Ectodermal cell (in vitro differentiated cells): ENCODE results near the gene CDC25C.

Experiments
- H3K27ac ChIP-seq: 2 replicates; pipeline ENCODE4 v1.7.0; 2013; ENCODE audit warnings: mild to moderate bottlenecking, low read depth, low read length; ENCODE audit not compliant: insufficient read depth, poor library complexity, severe bottlenecking
- H3K27me3 ChIP-seq: 2 replicates; pipeline ENCODE4 v1.7.0; 2013; ENCODE audit warnings: mild to moderate bottlenecking, low read length; ENCODE audit not compliant: insufficient read depth, control insufficient read depth, poor library complexity, severe bottlenecking
- H3K36me3 ChIP-seq: one replicate; pipeline ENCODE4 v1.7.0; 2013; ENCODE audit warnings: low read length; ENCODE audit not compliant: control insufficient read depth, insufficient read depth
- H3K4me1 ChIP-seq: one replicate; pipeline ENCODE4 v1.7.0; 2013; ENCODE audit warnings: low read length; ENCODE audit not compliant: control insufficient read depth, insufficient read depth
- H3K4me3 ChIP-seq: 2 replicates; pipeline ENCODE4 v1.7.0; 2013; ENCODE audit warnings: low read depth, low read length, control low read depth; ENCODE audit not compliant: insufficient read depth
- H3K9me3 ChIP-seq: 2 replicates; pipeline ENCODE4 v1.7.0; 2013; ENCODE audit warnings: mild to moderate bottlenecking, low read length, moderate library complexity; ENCODE audit not compliant: control insufficient read depth
- WGBS, 2 experiments: methylation state at CpG; one replicate each; pipeline ENCODE4 v1.1.7; 2013; ENCODE audit warnings: missing lambda C conversion rate in 2 of 2; 5-methylcytosine and 5-hydroxymethylcytosine counted together

Gene CDC25C

DNA sequence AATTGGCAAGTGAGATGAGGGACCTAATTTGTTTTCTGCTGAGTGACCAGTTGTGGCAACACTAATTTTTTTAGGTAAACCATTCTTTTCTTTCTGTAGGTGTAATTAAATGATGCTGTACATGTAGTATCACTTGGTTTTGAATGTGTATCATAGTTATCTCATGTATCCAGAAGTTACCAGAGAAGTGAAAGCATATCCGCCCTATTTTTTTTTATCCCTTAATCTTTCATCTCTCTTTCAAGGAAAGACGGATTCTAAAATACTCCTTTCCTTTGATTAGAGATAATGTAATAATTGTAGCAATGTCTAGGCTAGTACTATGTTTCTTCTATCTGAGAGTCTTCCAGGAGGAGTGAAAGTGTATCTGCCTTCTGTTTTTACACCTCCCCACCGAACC is 28.0 kb upstream of the CDC25C start:
- peaks cover 7% of the 10 kb centered on the region for H3K4me1 ChIP-seq
- no peaks in the 10 kb centered on the region for H3K36me3 ChIP-seq
- WGBS, 2 experiments, result 100% methylated on average over 2 of the region's 3 CpGs; no CpG with 5 or more reads in 1 of the 2 experiments
- H3K9me3 ChIP-seq, result no peaks in the 10 kb centered on the region
- no peak overlapping the region for H3K4me3 ChIP-seq
- no peaks in the 10 kb centered on the region for H3K27me3 ChIP-seq
- H3K27ac ChIP-seq, result no peak overlapping the region

DNA sequence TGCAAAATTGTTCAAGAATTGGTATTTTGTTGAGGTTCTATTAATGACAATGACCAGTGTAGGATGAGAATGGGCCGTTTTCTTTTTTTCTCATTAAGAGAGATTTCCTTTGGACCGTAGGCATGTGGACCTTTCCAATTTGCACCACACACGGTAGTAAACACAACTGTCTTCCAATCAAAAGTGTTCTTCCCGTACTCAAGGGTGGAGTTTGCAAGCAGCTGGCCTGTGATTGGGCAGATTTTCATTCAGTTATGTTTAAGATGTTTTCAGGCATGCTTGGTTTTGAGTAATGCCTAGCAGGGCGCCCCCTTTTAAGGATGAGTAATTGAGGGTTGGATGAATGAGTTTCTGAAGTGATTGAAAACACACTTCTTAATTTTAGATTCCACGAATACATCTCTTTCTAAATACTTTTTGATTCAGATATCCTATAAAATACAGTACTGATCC is 23.3 kb upstream of the CDC25C start:
- Histone ChIP-seq H3K4me3 (peak overlapping the region; percentile 91), H3K27ac (no peak overlapping the region), H3K4me1 (no peaks in the 10 kb centered on the region), H3K27me3 (no peaks in the 10 kb centered on the region), H3K36me3 (peaks cover 5% of the 10 kb centered on the region), H3K9me3 (peaks cover 3% of the 10 kb centered on the region)
- WGBS, 2 experiments, result 23 to 33% methylated on average over 5 to 6 of the region's 6 CpGs

DNA sequence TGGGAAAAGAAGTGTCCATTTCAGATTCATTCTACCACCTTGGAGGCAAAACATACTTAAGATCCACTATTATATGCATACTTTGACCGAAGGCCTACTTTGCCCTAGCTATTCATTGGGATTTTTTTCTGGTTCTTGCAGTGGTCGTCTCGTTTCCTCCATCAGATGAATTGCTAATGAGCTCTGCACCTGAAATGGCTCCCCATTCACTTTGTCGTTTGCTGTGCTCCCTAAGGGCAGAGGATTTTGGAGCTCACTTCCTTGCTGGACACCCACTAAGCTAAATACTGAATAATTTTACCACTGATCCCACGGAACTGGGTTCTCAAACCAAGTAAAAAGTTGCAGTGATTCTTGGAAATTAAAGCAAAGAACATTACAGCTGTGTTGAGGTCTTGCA is 22.8 kb upstream of the CDC25C start:
- H3K36me3 ChIP-seq, result peaks cover 5% of the 10 kb centered on the region
- H3K4me1 ChIP-seq, result no peaks in the 10 kb centered on the region
- H3K27ac ChIP-seq, result no peak overlapping the region
- peak overlapping the region; percentile 91 for H3K4me3 ChIP-seq
- H3K9me3 ChIP-seq, result peaks cover 3% of the 10 kb centered on the region
- WGBS, 2 experiments, result 17 to 19% methylated on average over 5 of the region's 5 CpGs
- no peaks in the 10 kb centered on the region for H3K27me3 ChIP-seq

DNA sequence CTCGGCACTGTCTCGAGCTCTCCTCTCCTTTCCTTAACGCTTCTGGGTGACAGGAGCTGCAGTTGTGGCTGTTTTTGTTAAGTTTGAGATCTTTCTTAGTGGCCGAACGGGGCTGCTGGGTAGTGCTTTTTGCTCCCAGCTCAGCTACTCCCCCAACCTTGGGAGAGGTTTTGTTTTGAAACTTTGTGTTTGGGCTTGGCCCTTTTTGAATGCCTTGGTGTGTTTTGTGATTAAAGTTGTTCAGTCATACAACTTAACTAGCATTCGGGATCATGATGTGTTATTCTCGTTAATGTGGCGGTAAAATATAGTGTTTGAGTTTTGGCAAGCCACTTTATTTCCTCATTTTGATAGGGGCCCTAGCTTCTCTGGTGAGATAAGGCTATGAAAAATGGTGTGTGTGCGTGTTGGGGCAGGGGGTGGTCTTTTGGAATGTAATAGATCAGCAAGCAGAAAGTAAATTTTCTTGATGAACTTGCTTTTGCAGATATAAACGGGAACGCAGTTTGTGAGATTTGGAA is 22.0 kb upstream of the CDC25C start:
- H3K27me3 ChIP-seq, result no peaks in the 10 kb centered on the region
- H3K36me3 ChIP-seq, result peaks cover 12% of the 10 kb centered on the region
- WGBS, 2 experiments, result 11 to 16% methylated on average over 11 of the region's 11 CpGs
- no peak overlapping the region for H3K27ac ChIP-seq
- H3K4me1 ChIP-seq, result no peaks in the 10 kb centered on the region
- H3K4me3 ChIP-seq, result peak overlapping the region; percentile 91
- H3K9me3 ChIP-seq, result peaks cover 3% of the 10 kb centered on the region

DNA sequence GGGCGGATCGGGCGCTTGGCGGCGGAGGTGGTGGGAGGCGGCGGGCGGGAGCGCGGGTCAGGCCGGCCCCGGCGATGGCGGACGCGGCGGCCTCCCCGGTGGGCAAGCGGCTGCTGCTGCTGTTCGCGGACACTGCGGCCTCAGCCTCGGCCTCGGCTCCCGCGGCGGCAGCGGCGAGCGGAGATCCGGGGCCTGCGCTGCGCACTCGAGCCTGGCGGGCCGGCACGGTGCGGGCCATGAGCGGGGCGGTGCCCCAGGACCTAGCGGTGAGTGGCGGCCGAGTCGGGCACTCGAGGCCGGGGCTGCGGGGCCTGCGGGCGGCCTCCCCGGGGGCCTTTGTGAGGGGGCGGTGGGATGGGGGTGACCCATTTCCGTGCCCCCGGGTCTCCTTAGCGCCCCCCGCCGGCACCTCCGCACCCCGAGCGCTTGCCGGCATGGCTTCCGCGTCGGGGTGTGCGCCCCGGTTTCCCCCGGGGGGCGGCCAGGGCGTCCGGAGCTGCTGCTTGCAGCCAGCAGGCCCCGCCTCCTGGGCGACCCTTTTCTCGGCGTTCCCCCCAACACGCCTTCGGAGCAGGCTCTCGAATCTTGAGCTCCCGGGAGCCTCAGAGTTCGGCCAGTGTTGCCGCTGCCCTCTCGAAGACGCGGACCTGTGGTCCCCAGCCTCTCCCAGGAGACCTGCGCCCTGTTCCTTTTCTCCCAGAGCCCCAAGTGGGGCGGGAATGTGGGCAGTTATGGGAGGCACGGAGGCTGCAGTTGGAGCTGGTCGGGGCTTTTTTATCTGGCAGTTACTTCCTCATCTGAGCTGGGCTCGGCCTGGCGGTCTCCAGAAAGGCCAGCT is 21.3 kb upstream of the CDC25C start:
- H3K27me3 ChIP-seq, result no peaks in the 10 kb centered on the region
- peaks cover 3% of the 10 kb centered on the region for H3K9me3 ChIP-seq
- peak overlapping the region; percentile 62 for H3K27ac ChIP-seq
- H3K4me3 ChIP-seq, result peak overlapping the region; percentile 91
- 0% methylated on average over 88 of the region's 88 CpGs for WGBS, 2 experiments
- H3K36me3 ChIP-seq, result peaks cover 18% of the 10 kb centered on the region
- no peaks in the 10 kb centered on the region for H3K4me1 ChIP-seq

DNA sequence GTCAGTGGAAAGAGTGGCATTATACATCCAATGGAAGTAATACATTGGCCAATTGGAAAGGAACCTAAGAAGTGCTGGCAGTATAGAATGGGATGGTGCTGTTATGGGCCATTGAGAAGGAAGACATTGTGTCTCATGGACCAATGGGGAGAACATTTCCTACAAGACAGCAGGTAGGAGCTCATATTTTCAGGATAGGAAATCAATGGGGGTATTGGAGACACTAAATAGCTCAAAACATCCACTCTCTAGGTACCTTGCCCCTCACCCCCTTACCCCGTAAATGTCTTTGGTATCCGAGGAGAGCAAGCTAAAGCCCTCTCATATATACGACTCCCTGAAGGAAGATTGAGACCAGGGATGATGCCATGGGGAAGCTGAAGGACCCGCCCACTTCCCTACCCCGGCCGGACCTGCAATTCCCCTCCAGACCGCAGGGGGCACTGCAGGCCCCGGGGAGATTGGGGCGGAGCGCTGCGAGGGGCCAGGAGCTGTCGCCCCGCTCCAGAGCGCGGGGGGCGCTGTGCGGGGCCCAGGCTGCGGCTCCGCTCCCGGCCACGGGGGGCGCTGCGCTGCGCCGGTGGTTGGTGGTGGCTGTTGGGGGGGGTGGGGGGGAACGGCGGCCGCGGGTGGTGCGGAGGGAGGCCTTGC is 20.6 kb upstream of the CDC25C start, which contains the start of gene KDM3B:
KDM3B (plus strand) TSS at position 615 of the 651 bp plus-strand sequence. CDS start 111 bp downstream, outside the sequence.
- H3K9me3 ChIP-seq, result peaks cover 3% of the 10 kb centered on the region
- H3K4me1 ChIP-seq, result no peaks in the 10 kb centered on the region
- 7 to 8% methylated on average over 30 of the region's 30 CpGs for WGBS, 2 experiments
- H3K4me3 ChIP-seq, result peak within 1 kb of the TSS; percentile 91
- H3K27me3 ChIP-seq, result no peaks in the 10 kb centered on the region
- peaks cover 23% of the 10 kb centered on the region for H3K36me3 ChIP-seq
- peak within 1 kb of the TSS; percentile 62 for H3K27ac ChIP-seq

DNA sequence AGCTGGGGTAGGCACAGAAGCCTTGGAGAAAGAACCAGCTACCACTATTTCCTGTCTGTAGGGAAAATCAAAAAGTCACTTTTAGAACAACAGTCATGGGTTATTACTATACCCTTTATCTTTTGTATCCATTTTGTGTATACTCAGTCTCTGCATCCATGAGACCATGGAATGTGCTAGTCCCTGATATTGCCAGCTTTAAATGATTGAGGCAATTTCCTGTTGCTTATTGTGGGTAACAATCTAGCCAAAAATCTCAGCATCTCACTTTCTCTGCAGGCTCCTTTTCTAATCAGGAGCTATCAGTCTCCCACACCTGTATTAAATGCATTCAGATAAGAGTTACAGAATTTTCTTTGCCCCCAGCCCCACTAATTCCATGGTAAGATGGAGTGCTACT is 19.9 kb upstream of the CDC25C start:
- no peaks in the 10 kb centered on the region for H3K27me3 ChIP-seq
- peaks cover 30% of the 10 kb centered on the region for H3K36me3 ChIP-seq
- peaks cover 3% of the 10 kb centered on the region for H3K9me3 ChIP-seq
- H3K4me3 ChIP-seq, result no peak overlapping the region
- H3K4me1 ChIP-seq, result no peaks in the 10 kb centered on the region
- no peak overlapping the region for H3K27ac ChIP-seq

DNA sequence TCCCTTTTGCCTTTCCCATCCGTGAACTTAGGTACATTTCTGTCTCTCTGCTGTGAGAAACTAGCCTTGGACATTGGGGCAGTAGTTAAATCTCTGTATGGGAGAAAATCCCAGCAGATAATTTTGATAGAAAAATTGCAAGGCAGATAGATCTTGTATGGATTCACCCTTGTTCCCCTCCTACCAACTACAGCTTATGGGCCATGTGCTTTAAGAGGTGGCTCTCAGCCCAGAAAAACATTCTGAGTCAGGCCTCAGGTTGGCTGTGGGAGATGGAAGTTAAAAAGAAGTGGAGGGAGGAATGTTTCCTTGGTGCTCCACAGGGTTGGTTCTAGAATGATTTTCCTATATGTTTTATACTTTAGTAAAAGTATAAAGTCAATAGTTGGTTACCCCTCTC is 19.5 kb upstream of the CDC25C start:
- Histone ChIP-seq H3K4me1 (no peaks in the 10 kb centered on the region), H3K9me3 (peaks cover 3% of the 10 kb centered on the region), H3K4me3 (no peak overlapping the region), H3K27ac (no peak overlapping the region), H3K36me3 (peaks cover 31% of the 10 kb centered on the region), H3K27me3 (no peaks in the 10 kb centered on the region)
- WGBS, 2 experiments, result 88 to 96% methylated on average over 1 of the region's 1 CpG

DNA sequence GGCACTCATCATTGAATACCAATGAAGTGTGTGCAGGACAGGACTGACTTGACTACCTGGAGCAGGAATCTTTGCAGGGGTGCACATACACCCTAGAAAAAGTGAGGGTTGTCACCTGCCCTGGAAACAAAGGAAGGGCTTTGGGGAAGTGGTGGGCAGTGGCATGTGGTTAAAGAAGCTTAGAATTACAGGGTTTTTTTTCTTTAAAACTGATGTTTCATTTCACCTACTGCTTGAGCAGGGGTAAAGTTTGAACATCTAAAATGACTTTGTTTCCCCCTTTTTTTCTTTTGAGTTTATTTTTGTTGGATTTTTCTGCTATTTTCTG is 18.9 kb upstream of the CDC25C start:
- peaks cover 36% of the 10 kb centered on the region for H3K36me3 ChIP-seq
- peaks cover 3% of the 10 kb centered on the region for H3K9me3 ChIP-seq

DNA sequence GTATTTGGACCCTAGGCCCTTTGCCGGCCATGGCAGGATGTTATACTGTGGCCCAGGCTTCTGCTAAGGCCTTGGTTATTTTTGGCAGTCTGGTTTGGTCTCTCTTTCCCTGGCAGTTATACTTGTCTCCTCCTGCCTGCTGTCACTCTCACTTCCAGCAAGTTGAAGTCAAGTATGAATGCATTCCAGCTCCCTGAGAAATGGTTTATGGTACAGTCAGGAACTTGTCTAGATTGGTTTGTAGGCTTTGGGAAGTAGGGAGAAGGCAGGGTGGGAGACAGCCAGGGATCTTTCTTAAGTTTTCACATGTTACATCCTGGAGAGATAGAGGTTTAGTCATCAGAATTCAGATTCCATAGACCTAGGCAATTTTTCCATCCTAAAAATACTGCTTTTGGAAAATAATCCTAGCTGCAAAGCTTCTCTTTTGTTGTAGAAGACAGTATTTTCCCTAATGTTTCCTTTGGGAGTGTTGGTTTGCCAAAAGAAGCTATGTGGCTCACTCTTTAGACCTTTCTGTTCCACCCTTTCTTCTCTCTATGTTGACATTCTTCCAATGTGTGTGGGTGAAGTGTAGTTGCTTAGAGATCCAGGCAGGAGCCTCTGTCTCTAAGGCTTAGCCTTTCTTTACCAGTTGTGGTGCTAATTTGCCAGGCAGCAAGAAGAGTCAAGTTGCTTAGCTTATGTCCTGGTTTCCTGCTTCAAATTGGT is 18.4 kb upstream of the CDC25C start:
- H3K36me3 ChIP-seq, result peaks cover 41% of the 10 kb centered on the region
- H3K9me3 ChIP-seq, result peaks cover 3% of the 10 kb centered on the region
- H3K4me3 ChIP-seq, result no peak overlapping the region
- 96 to 98% methylated on average over 1 of the region's 1 CpG for WGBS, 2 experiments
- H3K4me1 ChIP-seq, result no peaks in the 10 kb centered on the region
- H3K27ac ChIP-seq, result no peak overlapping the region
- H3K27me3 ChIP-seq, result no peaks in the 10 kb centered on the region

More for the DNA sequence above, 18.9 kb upstream of the CDC25C start:
- H3K4me3 ChIP-seq, result no peak overlapping the region
- H3K27me3 ChIP-seq, result no peaks in the 10 kb centered on the region
- H3K4me1 ChIP-seq, result no peaks in the 10 kb centered on the region
- H3K27ac ChIP-seq, result no peak overlapping the region
